Lower leg skin (tissue), 4 donors: Measurements from ENCODE around the gene PLXNB3. TPM values are rescaled to one million over a fixed set of nuclear protein-coding genes. Genes with fewer than 3 reads are reported as not detected.

Experiments
- DNase-seq, 2 donors: peaks; one replicate each; pipeline ENCODE4 v3.0.0-alpha.2; 2019; ENCODE audit warnings: low spot score in 2 of 2
- H3K4me3 ChIP-seq: fragments of 200-600 bp; sonication (generic); 2 replicates; pipeline ENCODE4 v1.5.1; 2017; ENCODE audit warnings: mild to moderate bottlenecking, low read depth; ENCODE audit not compliant: poor library complexity, severe bottlenecking
- POLR2A ChIP-seq, 2 donors: fragments of 450-650 bp; IDR thresholded peaks; one replicate each; pipeline ENCODE4 v1.6.1; 2016 to 2017; ENCODE audit warnings: antibody characterized with exemption in 2 of 2, mild to moderate bottlenecking in 1 of 2, moderate library complexity in 1 of 2
- WGBS, 2 donors: methylation state at CpG; one replicate each; pipeline ENCODE4 v1.1.5; 2018; 5-methylcytosine and 5-hydroxymethylcytosine counted together
- intact Hi-C: fragments of 100-400 bp; cut with DNase I; formaldehyde crosslinking; loops from one replicate; pipeline ENCODE4 v1.15.0; 2023; ENCODE audit warnings: low total_unique reads
- total RNA-seq, 4 donors: library from RNA; depleted of rRNA; stranded (reverse); fragments of >200 nt; gene quantifications; one replicate each; pipeline ENCODE4 v1.1.0, GENCODE V29; 2016
- TF ChIP-seq, protein P1 (sequence below), 3 donors: fragments of 450-650 bp; IDR thresholded peaks; one replicate each; pipeline ENCODE4 v1.5.1; 2016; ENCODE audit warnings: antibody characterized with exemption in 3 of 3, mild to moderate bottlenecking in 3 of 3, moderate library complexity in 2 of 3

The PLXNB3 gene
- total RNA-seq, 4 donors from 2014 or later: 10.9 to 21.9 (median 12.3) TPM

GRCh38 chrX:153778181-153778580, 14.1 kb downstream of the PLXNB3 start:
- DNase-seq: no peak
- no peak overlapping the region for H3K4me3 ChIP-seq
- WGBS, 2 donors: 30 to 58% methylated on average over 12 to 17 of the region's 17 CpGs
- intact Hi-C loops: no loop called here
- TF ChIP-seq POLR2A (IDR thresholded peaks at IDR 0.05): no peak
- TF ChIP-seq, protein P1, sequence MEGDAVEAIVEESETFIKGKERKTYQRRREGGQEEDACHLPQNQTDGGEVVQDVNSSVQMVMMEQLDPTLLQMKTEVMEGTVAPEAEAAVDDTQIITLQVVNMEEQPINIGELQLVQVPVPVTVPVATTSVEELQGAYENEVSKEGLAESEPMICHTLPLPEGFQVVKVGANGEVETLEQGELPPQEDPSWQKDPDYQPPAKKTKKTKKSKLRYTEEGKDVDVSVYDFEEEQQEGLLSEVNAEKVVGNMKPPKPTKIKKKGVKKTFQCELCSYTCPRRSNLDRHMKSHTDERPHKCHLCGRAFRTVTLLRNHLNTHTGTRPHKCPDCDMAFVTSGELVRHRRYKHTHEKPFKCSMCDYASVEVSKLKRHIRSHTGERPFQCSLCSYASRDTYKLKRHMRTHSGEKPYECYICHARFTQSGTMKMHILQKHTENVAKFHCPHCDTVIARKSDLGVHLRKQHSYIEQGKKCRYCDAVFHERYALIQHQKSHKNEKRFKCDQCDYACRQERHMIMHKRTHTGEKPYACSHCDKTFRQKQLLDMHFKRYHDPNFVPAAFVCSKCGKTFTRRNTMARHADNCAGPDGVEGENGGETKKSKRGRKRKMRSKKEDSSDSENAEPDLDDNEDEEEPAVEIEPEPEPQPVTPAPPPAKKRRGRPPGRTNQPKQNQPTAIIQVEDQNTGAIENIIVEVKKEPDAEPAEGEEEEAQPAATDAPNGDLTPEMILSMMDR (IDR thresholded peaks at IDR 0.05): no peak

- WGBS, 2 donors: 66% methylated on average over 13 of the region's 16 CpGs; no CpG with 5 or more reads in 1 of the 2 donors
- no peak overlapping the region for H3K4me3 ChIP-seq
- no peak for TF ChIP-seq POLR2A (IDR thresholded peaks at IDR 0.05)
- TF ChIP-seq, protein P1 (IDR thresholded peaks at IDR 0.05): no peak
- intact Hi-C loops: no loop called here
- DNase-seq: no peak
Observed at GRCh38 chrX:153778684-153779101, 14.6 kb downstream of the PLXNB3 start.

- intact Hi-C loops: no loop called here
- DNase-seq: no peak
- WGBS, 2 donors: 76 to 90% methylated on average over 9 to 18 of the region's 18 CpGs
- no peak overlapping the region for H3K4me3 ChIP-seq
- no peak for TF ChIP-seq POLR2A (IDR thresholded peaks at IDR 0.05)
- TF ChIP-seq, protein P1 (IDR thresholded peaks at IDR 0.05): no peak
Observed at GRCh38 chrX:153779891-153780677, 16.0 kb downstream of the PLXNB3 start.

DNA sequence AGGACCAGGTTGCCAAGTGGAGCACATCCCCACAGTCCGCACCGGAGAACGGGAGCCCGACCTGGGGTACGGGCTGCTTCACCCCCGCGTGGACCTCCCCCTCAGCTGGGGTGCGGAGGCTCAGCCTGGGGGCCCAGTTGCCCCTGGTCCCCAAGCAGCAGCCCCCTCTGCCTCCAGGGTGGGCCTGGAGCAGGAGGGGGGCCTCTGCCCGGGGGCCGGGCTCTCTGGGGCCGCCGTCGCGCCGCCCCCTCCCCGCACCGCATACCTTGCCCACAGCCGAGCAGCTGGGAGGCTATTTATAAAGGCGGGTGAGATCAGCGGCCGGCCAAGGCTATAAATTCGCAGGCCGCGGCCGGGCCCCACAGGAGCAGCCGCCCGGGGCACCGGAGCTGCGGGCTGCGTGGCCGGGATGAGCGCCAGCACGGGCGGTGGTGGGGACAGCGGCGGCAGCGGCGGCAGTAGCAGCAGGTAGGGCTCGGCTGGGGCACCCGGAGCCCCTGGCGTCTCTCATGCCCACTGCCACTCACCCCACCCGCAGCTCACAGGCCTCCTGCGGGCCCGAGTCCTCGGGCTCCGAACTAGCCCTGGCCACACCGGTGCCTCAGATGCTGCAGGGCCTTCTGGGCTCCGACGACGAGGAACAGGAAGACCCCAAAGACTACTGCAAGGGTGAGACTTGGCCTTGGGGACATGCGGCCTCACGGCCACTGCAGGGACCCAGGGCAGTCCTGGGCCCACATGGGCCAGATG, 16.8 kb downstream of the PLXNB3 start, which contains the start of gene SRPK3:
SRPK3 (plus strand) TSS at position 364 of the 750 bp plus-strand sequence; CDS start at position 410, 46 bp downstream.
- intact Hi-C loops: no loop called here
- no peak within 1 kb of the TSS for H3K4me3 ChIP-seq
- TF ChIP-seq, protein P1 (IDR thresholded peaks at IDR 0.05): no peak
- TF ChIP-seq POLR2A (IDR thresholded peaks at IDR 0.05): no peak
- 7 to 60% methylated on average over 27 to 30 of the region's 52 CpGs for WGBS, 2 donors
- no peak for DNase-seq

DNA sequence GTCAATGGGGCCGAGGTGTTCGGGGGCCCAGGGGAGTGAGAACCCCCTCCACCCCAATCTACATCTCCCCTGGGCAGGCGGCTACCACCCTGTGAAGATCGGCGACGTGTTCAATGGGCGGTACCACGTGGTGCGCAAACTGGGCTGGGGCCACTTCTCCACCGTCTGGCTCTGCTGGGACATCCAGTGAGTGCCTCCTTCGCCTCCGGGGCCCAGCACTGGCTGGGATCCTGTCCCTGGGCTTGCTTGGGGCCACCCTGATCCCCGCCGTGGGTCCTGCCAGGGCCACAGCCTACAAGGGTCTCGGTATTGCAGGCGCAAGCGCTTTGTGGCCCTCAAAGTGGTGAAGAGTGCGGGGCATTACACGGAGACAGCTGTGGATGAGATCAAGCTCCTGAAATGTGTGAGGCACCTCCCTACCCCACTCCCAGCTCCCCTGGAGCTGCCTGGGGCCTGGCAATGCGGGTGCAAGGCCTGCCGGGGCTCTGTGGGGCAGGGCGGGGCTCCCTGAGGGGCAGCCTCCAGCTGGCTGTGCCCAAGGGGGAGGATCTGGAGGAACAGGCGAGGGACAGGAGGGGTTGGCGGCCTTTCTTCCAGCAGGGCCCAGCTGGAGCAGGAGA, 17.5 kb downstream of the PLXNB3 start:
- intact Hi-C loops: no loop called here
- TF ChIP-seq POLR2A (IDR thresholded peaks at IDR 0.05): no peak
- TF ChIP-seq, protein P1 (IDR thresholded peaks at IDR 0.05): no peak
- H3K4me3 ChIP-seq: no peak overlapping the region
- DNase-seq: no peak
- 37 to 67% methylated on average over 2 to 24 of the region's 24 CpGs for WGBS, 2 donors
